Raji (cell line): ENCODE results near the gene DSCAM.

ENCODE experiments used
- POLR2A ChIP-seq: IDR thresholded peaks from 2 replicates; pipeline ENCODE4 v1.6.1; 2011; ENCODE audit warnings: low read depth, low read length, control low read depth; ENCODE audit not compliant: insufficient read depth

The DSCAM gene, protein sequence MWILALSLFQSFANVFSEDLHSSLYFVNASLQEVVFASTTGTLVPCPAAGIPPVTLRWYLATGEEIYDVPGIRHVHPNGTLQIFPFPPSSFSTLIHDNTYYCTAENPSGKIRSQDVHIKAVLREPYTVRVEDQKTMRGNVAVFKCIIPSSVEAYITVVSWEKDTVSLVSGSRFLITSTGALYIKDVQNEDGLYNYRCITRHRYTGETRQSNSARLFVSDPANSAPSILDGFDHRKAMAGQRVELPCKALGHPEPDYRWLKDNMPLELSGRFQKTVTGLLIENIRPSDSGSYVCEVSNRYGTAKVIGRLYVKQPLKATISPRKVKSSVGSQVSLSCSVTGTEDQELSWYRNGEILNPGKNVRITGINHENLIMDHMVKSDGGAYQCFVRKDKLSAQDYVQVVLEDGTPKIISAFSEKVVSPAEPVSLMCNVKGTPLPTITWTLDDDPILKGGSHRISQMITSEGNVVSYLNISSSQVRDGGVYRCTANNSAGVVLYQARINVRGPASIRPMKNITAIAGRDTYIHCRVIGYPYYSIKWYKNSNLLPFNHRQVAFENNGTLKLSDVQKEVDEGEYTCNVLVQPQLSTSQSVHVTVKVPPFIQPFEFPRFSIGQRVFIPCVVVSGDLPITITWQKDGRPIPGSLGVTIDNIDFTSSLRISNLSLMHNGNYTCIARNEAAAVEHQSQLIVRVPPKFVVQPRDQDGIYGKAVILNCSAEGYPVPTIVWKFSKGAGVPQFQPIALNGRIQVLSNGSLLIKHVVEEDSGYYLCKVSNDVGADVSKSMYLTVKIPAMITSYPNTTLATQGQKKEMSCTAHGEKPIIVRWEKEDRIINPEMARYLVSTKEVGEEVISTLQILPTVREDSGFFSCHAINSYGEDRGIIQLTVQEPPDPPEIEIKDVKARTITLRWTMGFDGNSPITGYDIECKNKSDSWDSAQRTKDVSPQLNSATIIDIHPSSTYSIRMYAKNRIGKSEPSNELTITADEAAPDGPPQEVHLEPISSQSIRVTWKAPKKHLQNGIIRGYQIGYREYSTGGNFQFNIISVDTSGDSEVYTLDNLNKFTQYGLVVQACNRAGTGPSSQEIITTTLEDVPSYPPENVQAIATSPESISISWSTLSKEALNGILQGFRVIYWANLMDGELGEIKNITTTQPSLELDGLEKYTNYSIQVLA (N-terminal part only)

DNA sequence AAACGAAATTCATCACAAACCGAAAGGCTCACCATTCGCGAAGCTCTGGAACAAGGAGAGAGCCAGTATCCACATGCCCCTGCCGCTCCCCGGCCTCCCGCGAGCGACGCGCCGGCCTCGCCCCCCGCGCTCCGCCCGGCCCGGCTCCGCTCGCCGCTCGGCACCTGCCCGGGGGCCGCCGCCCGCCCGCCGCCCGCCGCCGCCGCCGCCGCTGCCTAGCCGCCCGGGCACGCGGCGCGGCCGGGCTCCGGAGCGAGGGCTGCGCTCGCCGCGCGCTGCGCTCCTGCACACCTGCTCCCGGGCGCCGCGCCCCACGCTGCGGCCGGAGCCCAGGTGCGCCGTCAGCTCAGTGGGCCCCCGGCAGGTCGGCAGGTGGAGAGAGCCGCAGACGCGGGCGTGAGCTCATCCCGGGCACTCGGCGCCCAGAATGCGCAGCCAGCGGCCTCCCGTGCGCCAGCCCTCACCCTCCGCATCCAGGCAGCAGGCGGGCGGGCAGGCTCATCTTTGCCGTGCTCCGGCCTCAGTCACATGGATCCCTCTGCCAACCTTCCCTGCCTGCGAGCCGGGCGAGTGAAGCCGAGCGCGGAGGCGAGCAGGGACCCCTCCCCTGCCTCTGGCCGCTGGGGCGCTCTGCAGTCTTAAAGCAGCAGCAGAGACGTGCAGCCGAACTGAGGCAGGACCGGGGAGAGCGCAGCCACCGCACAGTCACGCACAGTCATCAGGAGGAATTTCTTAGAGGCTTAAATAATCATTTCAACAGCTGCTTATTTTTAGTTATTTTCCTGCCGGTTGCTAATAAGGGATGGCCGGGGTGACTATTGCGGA, at the start of gene DSCAM:
Gene DSCAM, minus strand, starts transcription at position 572 of the 825 bp plus-strand sequence. Its CDS starts 497 bp downstream, at position 75.
- TF ChIP-seq POLR2A = no peak

DNA sequence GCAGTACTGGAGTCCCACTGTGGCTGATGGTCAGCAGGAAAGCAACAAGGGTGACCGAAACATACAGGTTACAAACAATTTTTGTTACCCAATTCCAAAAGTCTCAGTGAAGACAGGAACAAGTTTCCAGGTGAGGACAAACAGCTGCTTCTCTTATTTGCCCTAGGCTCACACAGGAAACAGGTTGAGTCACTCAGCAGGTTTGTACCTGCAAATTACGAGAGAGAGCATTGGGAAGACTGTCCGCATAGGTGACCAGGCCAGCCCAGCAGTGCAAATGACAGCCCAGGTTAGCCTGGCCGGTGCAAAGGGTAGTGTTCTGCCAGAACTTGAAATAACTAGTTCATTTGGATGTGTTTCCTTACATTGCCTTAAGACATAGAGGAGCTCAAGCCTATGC, 40.0 kb upstream of the DSCAM start:
- no peak for TF ChIP-seq POLR2A

DNA sequence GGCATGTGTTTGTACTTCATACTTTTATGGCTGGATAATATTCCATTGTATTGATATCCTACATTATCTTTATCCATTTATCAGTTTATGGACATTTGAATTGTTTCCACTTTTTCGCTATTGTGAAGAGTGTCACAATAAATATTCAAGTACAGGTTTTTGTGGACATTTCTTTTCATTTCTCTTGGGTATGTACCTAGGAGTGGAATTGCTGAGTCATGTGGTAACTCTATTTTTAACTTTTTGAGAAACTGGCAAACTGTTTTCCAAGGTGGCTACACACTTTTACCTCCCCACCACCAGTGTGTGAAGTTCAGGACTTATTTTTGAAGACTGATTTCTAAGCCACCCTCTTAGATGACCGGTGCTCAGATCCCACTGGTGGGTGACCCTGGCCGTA, 39.0 kb upstream of the DSCAM start:
- no peak for TF ChIP-seq POLR2A

DNA sequence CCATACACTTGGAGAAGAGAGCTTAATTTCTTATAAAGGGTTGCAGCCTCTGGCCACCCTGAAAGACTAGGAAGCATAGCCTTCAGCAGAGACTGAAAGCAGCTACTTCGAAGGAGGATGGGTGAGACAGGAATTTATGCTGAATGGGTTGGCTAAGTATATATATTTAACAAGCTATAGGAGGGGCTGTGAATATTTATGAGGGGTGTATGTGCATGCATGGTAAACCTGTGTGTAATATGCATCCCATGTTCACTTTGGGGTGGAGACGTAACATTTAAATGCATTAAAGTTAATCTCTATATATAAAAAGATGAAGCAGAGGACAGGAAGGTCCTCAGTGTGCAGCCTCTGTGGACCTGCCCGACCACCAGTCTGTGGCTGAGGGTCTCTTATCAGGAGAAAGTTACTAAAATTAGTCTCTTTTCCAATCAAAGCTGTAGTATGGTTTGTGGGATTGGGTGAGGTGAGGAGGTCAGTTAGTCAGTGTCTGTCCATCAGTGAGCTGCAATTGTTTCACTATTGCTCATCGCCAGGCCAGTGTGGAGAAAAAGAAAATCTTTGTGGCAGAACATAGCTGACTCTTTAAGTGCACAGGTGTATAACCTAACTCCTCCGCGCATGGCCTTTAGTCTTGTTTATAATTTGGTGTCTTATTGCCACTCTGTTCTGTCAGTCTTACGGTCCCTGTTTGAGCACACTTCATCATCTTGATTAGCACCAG, 35.4 kb upstream of the DSCAM start:
- no peak for TF ChIP-seq POLR2A

DNA sequence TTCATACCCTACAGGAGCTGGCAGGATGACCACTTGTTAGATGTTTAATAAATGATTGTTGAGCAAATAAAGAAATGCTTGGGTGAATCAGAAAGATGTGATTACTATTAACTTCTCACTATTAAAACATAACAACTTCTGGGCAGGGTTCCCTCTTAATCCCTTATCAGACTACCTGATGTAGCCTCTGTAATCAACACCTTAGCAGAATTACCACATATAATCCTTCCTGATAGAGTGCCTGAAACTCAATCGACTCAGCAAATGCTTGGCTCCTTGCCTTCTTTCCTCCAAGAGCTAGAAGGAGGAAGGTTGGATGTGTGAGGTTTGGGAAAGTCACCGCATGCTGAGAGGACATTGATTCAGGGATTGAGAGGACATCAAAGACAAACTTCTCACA, 34.8 kb upstream of the DSCAM start:
- TF ChIP-seq POLR2A = no peak

DNA sequence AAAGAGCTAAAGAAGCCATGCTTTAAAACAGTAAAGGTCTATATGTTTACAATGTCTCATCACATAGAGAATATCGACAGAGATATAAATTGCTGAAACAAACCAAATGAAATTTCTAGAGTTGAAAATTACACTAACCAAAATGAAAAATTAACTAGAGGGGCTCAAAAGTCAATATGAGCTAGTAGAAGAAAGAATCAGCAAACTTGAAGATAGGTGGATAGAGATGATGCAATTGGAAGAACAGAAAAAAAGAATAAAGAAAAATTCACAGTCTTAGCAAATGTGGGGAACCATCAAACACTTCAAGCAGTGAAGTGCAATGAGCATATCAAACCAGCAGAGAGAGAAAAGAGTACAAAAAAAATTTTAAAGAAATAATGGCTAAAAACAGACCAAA, 24.1 kb upstream of the DSCAM start:
- no peak for TF ChIP-seq POLR2A

DNA sequence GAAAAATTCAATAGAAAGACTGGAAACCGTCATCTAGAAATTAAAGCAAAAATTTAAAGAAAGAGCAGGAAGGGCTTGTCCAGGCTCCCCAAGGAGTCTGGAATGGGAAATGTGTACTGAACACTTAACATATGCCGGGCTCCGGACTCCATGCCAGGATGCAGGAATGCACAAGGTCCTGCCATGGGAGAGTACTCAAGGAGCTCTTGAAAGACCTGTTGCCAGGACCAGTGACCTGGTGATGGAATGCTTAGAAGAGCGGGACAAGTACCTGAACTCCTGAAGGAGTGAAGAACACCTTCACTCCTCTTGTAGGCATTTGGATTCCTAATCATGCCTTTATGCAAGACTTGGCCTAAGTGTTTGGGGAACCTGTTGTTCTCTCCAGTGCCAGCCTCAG, 16.9 kb upstream of the DSCAM start:
- no peak for TF ChIP-seq POLR2A

DNA sequence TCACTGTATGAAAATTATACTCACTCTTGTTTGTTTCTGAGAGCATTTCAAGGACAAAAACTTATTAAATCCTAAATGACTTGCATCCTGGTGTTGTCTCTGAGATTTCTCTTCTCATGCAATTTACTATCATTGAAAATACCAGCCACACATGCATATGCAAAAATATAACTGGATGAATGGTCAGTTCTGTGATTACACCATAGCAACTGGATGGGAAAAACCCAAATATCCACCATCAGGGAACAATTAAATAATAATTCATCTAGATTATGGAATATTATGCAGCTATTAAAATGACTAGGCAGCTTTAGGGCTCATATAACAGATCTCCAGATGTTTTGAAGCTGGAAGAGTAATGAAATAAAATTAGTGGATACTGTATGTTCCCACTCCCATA, 11.6 kb upstream of the DSCAM start:
- no peak for TF ChIP-seq POLR2A

DNA sequence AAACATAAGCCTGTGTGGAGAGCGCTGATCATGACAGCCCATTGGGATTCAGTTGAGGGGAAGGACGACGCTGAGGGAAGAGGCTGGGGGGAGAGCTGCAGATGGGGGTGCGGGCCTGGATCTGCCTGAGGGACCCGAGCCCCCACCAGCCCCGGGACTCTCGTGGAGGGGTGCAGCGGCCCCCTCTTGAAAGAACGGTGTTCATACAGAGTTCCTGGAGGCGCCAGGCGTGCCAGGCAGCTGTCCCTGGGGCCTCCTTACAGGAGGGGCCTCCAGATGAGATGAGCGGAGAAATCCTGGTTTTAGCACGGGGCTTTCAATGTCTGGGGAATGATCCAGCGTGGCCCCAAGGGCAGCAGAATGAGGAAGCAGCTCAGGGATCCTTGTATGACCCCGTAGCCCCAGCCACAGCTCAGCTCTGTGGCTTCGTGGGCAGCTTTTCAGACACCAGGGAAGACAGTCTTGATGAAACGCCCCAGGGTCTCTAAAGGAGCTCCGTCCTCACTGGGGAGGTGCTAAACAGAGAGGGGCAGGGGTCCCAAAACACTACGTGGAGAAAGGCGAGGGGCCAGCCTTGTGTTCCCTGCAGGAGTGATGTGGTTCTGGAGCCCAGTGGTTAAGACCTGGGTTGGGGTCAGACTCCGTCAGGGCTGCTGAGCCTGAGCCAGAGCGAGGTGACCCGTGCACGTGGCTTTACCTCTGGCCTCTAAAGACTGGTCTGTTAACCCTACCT, 7.2 kb upstream of the DSCAM start:
- no peak for TF ChIP-seq POLR2A

DNA sequence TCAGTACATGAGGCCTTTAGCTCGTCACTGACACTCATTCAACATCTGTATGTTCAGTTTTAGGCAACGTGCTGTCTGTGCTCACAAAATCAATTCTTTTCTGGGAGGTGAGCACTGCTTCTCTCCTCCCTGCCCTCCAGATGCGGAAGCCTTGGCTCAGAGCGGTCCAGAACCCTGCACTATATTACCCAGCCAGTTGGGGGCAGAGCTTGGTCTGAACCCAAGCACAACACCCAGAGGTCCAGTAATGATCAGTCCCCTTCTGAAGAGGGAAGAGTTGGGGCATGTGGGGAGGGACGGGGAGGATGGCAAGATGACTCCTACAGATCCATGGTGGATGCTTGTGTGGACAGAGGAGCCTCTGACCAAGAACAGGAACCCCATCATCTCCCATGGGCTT, 5.6 kb upstream of the DSCAM start:
- no peak for TF ChIP-seq POLR2A

DNA sequence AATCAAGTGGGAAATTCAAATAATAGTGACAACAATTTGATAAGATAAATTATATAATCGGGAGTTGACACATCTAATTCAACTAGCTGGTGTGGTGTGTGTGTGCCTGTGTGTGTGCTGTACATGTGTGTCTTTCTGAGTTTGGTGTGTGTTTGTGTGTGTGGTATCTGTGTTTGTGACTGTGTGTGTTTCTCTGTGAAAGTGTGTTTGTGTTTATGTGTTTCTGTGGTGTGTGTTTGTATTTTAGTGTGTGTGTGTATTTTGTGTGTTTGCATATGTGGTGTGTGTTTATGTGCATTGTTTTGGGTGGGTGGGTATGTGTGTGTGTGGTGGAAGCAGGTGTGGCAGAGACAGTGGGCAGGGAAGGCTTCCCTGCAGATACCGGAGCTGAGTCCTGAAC, 4.8 kb upstream of the DSCAM start:
- TF ChIP-seq POLR2A = no peak

DNA sequence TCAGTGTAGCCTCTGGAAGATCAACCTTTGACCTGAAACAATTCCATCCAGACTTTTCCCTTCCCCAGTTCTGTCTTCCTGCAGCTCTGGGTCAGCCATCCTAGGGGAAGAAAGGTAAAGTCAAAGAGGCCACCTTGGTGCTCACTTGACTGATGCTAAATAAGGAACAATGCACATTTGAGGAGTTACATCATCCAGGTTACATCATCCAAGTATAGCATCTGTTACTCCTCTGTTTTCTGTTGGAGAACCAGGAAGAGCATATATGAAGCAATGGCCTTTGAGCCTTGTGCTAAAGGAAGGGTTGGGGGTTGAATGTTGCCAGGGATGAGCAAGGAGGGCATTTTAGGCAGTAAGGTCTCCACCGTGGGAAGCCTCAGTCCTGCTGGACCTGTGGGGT, 3.1 kb upstream of the DSCAM start:
- no peak for TF ChIP-seq POLR2A

DNA sequence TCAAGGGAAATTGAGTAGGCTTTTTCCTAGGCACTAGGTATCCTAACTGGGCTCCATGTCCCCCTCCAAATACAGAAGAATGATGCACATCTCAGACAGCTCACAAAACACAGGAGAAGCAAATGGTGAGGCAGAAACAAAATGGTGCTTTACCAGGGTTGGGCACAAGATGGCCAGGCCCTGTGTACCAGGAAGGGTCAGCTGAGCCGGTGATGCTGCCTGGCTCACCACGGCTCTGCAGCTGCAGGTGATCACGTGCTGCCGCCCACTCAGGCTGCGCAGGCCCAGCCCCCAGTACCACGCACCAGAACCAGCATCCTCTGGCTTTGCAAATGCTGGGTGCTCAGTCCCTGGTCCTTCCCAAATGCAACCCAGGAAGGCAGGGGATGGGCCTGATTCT, 993 bp upstream of the DSCAM start:
- no peak for TF ChIP-seq POLR2A
